IMR-90 (cell line): Measurements from ENCODE around the gene PHF20. TPM values are rescaled to one million over a fixed set of nuclear protein-coding genes. Genes with fewer than 3 reads are reported as not detected.

Source experiments
- ATAC-seq: fragments of 200-7000 bp; cut with Tn5 transposase; 2 replicates; pipeline ENCODE4 v1.9.1; 2020; ENCODE audit warnings: low read depth, mild to moderate bottlenecking, moderate library complexity
- BruUV-seq: library from RNA; stranded (reverse); fragments of 400-500 nt; replicated peaks from 2 replicates; lab custom pipeline; 2021; lab: Mats Ljungman, UMichigan
- CTCF ChIA-PET: fragments of 300-600 bp; formaldehyde crosslinking; extraction: SDS; loops from one replicate; lab custom pipeline; 2021; ENCODE audit warnings: antibody characterized with exemption; lab: Yijun Ruan, JAX
- POLR2A ChIA-PET: fragments of 300-600 bp; sonication (Branson Sonifier 250); formaldehyde crosslinking; loops from one replicate; lab custom pipeline; 2022; ENCODE audit warnings: antibody characterized with exemption; ENCODE audit not compliant: unreplicated experiment; lab: Charles Lee
- DNase-seq: peaks from one replicate; pipeline ENCODE4 v3.0.0; 2013
- H2AFZ ChIP-seq: replicated peaks from 2 replicates; pipeline ENCODE3; 2013; ENCODE audit warnings: low read length, mild to moderate bottlenecking; ENCODE audit not compliant: poor library complexity
- H2AK5ac ChIP-seq: 2 replicates; pipeline ENCODE4 v1.6.1; 2013; ENCODE audit warnings: low read depth, low read length, inconsistent platforms
- H2AK9ac ChIP-seq: replicated peaks from 2 replicates; pipeline ENCODE3; 2013; ENCODE audit warnings: mild to moderate bottlenecking, low read depth, low read length, moderate library complexity; ENCODE audit not compliant: poor library complexity
- H2BK120ac ChIP-seq: 2 replicates; pipeline ENCODE4 v1.6.1; 2013; ENCODE audit warnings: low read depth, low read length, inconsistent platforms
- H2BK15ac ChIP-seq: 3 replicates; pipeline ENCODE4 v1.6.1; 2013; ENCODE audit warnings: low read depth, low read length, inconsistent platforms
- H2BK20ac ChIP-seq: 2 replicates; pipeline ENCODE4 v1.6.1; 2013; ENCODE audit warnings: low read depth, mild to moderate bottlenecking, inconsistent platforms, low read length, moderate library complexity
- H2BK5ac ChIP-seq: 2 replicates; pipeline ENCODE4 v1.6.1; 2013; ENCODE audit warnings: mild to moderate bottlenecking, low read depth, low read length, inconsistent platforms; ENCODE audit not compliant: poor library complexity, severe bottlenecking
- H3K14ac ChIP-seq: replicated peaks from 2 replicates; pipeline ENCODE4 v1.6.1; 2013; ENCODE audit warnings: low read depth, low read length, inconsistent platforms
- H3K18ac ChIP-seq: 2 replicates; pipeline ENCODE4 v1.6.1; 2013; ENCODE audit warnings: low read depth, low read length, control low read depth
- H3K23ac ChIP-seq: 2 replicates; pipeline ENCODE4 v1.6.1; 2013; ENCODE audit warnings: low read depth, low read length, inconsistent platforms
- H3K27ac ChIP-seq: 2 replicates; pipeline ENCODE4 v1.5.1; 2013; ENCODE audit warnings: mild to moderate bottlenecking, control low read depth, low read length; ENCODE audit not compliant: insufficient read depth
- H3K27me3 ChIP-seq: 2 replicates; pipeline ENCODE4 v1.6.1; 2013; ENCODE audit warnings: low read length; ENCODE audit not compliant: control insufficient read depth, insufficient read depth
- H3K36me3 ChIP-seq: 2 replicates; pipeline ENCODE4 v1.6.1; 2013; ENCODE audit warnings: low read length, mixed read lengths; ENCODE audit not compliant: control insufficient read depth, insufficient read depth
- H3K4ac ChIP-seq: 2 replicates; pipeline ENCODE4 v1.6.1; 2013; ENCODE audit warnings: low read depth, low read length, inconsistent platforms
- H3K4me1 ChIP-seq: 2 replicates; pipeline ENCODE4 v1.6.1; 2013; ENCODE audit warnings: low read length, mixed read lengths; ENCODE audit not compliant: control insufficient read depth, insufficient read depth
- H3K4me2 ChIP-seq: 2 replicates; pipeline ENCODE4 v1.6.1; 2013; ENCODE audit warnings: low read depth, mild to moderate bottlenecking, control low read depth, low read length, moderate library complexity
- H3K4me3 ChIP-seq: 2 replicates; pipeline ENCODE4 v1.5.1; 2013; ENCODE audit warnings: low read depth, mild to moderate bottlenecking, control low read depth, low read length, moderate library complexity; ENCODE audit not compliant: insufficient read depth
- H3K56ac ChIP-seq: 2 replicates; pipeline ENCODE4 v1.6.1; 2013; ENCODE audit warnings: low read length, inconsistent platforms; ENCODE audit not compliant: insufficient read depth; ENCODE audit errors: extremely low read depth
- H3K79me1 ChIP-seq, 2 experiments: 2 replicates each; pipeline ENCODE4 v1.6.1; 2013; ENCODE audit warnings: low read length in 2 of 2, inconsistent platforms in 1 of 2, low read depth in 1 of 2
- H3K9ac ChIP-seq: 2 replicates; pipeline ENCODE4 v1.6.1; 2013; ENCODE audit warnings: low read depth, low read length, control low read depth
- H3K9me1 ChIP-seq: 2 replicates; pipeline ENCODE4 v1.6.1; 2013; ENCODE audit warnings: low read length, inconsistent platforms; ENCODE audit not compliant: insufficient read depth
- H3K9me3 ChIP-seq: 2 replicates; pipeline ENCODE4 v1.6.1; 2013; ENCODE audit warnings: low read length; ENCODE audit not compliant: control insufficient read depth, insufficient read depth
- H4K20me1 ChIP-seq: 2 replicates; pipeline ENCODE4 v1.6.1; 2013; ENCODE audit warnings: low read length, inconsistent platforms; ENCODE audit not compliant: insufficient read depth
- H4K5ac ChIP-seq: 2 replicates; pipeline ENCODE4 v1.6.1; 2013; ENCODE audit warnings: mild to moderate bottlenecking, low read depth, low read length, control low read depth
- H4K8ac ChIP-seq, 2 experiments: 2 replicates each; pipeline ENCODE4 v1.6.1; 2013; ENCODE audit warnings: low read depth in 2 of 2, low read length in 2 of 2, control low read depth in 1 of 2, inconsistent platforms in 1 of 2
- H4K91ac ChIP-seq: 2 replicates; pipeline ENCODE4 v1.6.1; 2013; ENCODE audit warnings: low read depth, low read length, inconsistent platforms; ENCODE audit not compliant: insufficient read depth
- BHLHE40 ChIP-seq: fragments of 150-350 bp; IDR thresholded peaks from 2 replicates; pipeline ENCODE4 v1.6.1; 2016; ENCODE audit warnings: mild to moderate bottlenecking, low read depth, low read length
- WGBS, 2 experiments: methylation state at CpG; one replicate each; pipeline versions ENCODE4 v1.1.5 to v1.1.7; 2013; ENCODE audit warnings: missing lambda C conversion rate in 2 of 2; ENCODE audit not compliant: insufficient read length in 1 of 2; ENCODE audit errors: extremely low coverage in 2 of 2; 5-methylcytosine and 5-hydroxymethylcytosine counted together
- dilution Hi-C: fragments of 300-500 bp; cut with HindIII; formaldehyde crosslinking; loops from one replicate; pipeline ENCODE4 v1.14.3; 2018; ENCODE audit warnings: low sequenced_read_pairs; ENCODE audit not compliant: unreplicated experiment
- in situ Hi-C: fragments of 300-500 bp; cut with MboI; formaldehyde crosslinking; loops from 3 replicates; pipeline ENCODE4 v1.14.3; 2019; ENCODE audit warnings: low sequenced_read_pairs, inconsistent platforms, mixed read lengths
- intact Hi-C: fragments of 100-400 bp; cut with micrococcal nuclease; formaldehyde crosslinking; loops from 2 replicates; pipeline ENCODE4 v1.10.0; 2022
- polyA plus RNA-seq, 3 experiments: library from polyadenylated mRNA; depleted of rRNA; stranded (reverse); fragments of >200 nt; gene quantifications; 2 replicates each; pipeline ENCODE4 v1.2.3, GENCODE V29; 2012; ENCODE audit warnings: low replicate concordance in 1 of 3
- total RNA-seq: library from RNA; depleted of rRNA; stranded (reverse); fragments of >200 nt; gene quantifications from 2 replicates; pipeline ENCODE4 v1.2.3, GENCODE V29; 2012

Gene PHF20
- total and polyA plus RNA-seq, 2 of the 4 experiments (the other 2 are of a cell fraction): 22.0 to 22.5 TPM

- no peak overlapping the region for H3K9ac ChIP-seq
- peaks cover 6 to 58% of the 10 kb centered on the region in 2 experiments for H3K79me1 ChIP-seq
- no peak overlapping the region for H2AFZ ChIP-seq
- no peaks in the 10 kb centered on the region for H4K20me1 ChIP-seq
- H4K8ac ChIP-seq: no peak overlapping the region; a peak in 1 of 4 replicates
- H3K4ac ChIP-seq: no peak overlapping the region
- H3K4me1 ChIP-seq: peaks cover 12% of the 10 kb centered on the region
- in situ Hi-C loops: loop anchor here (10.0 kb wide), 1 partner anchor 140 kb away; the partner anchor contains the start of gene RBM39
- ChIA-PET POLR2A (interaction anchor here (0.6 to 0.7 kb wide), 2 partner anchors 69 to 961 kb away, joined by 4 to 6 read pairs; partner anchors contain the start of gene SCAND1), CTCF (interaction anchor here (1.4 to 1.6 kb wide), 2 partner anchors 18 to 36 kb away, joined by 3 to 5 read pairs; no protein-coding TSS in a partner anchor)
- H3K27me3 ChIP-seq: no peaks in the 10 kb centered on the region
- no peak overlapping the region for H4K91ac ChIP-seq
- ATAC-seq (no peak), DNase-seq (no peak)
- H2BK15ac ChIP-seq: peak overlapping the region; percentile 37; the same call in 1 of the 3 replicates
- H3K36me3 ChIP-seq: peaks cover 6% of the 10 kb centered on the region; the same call in 1 of the 2 replicates
- H3K23ac ChIP-seq: no peak overlapping the region
- H2BK20ac ChIP-seq: no peak overlapping the region
- H3K18ac ChIP-seq: no peak overlapping the region
- dilution Hi-C loops: no loop called here
- no peak overlapping the region for H3K4me2 ChIP-seq
- H3K56ac ChIP-seq: no peak overlapping the region
- peak overlapping the region; percentile 22; the same call in 1 of the 2 replicates for H3K27ac ChIP-seq
- H2BK5ac ChIP-seq: peak overlapping the region; percentile 74
- no TSS peak for BruUV-seq
- no peak overlapping the region for H3K4me3 ChIP-seq
- no CpG with 5 or more reads among the region's 1 CpG for WGBS, 2 experiments
- H2AK9ac ChIP-seq: no peak overlapping the region
- no peak overlapping the region for H3K14ac ChIP-seq
- peaks cover 15% of the 10 kb centered on the region for H3K9me1 ChIP-seq
- intact Hi-C loops: loop anchor here (10.0 kb wide), 1 partner anchor 180 kb away; no protein-coding TSS in a partner anchor
- no peak overlapping the region for H2AK5ac ChIP-seq
- no peaks in the 10 kb centered on the region for H3K9me3 ChIP-seq
- no peak overlapping the region for H2BK120ac ChIP-seq
- no peak overlapping the region for H4K5ac ChIP-seq
- TF ChIP-seq BHLHE40: no peak
These were observed 113.4 kb downstream of the PHF20 start for GRCh38 chr20:35885212-35885611.
